ENCODE results near the gene PFKFB1.

Gene PFKFB1

DNA sequence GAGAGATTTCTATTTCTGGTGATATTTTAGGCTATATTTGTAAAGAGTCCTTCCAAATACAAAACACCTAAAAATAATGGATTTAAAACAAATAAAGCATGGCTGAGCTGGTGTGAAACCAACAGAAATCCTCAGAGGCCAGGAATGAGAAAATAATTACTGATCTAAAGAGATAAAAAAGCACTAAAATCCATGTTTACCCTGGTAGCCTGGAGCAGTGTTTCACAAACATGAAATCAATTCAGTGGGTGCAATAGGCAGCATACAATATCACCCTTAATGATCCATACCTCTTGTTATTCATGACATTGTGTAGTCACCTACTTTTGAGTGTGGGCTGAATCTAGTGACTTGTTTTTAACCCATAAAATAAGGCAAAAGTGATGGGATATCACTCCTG is 14.6 kb downstream of the PFKFB1 start:
- TF ChIP-seq CTCF (IDR thresholded peaks at IDR 0.05; ENCODE audit: low read depth, low read length) (no peak), MYC (IDR thresholded peaks at IDR 0.05; ENCODE audit: low read depth, low read length) (no peak), POLR2A (IDR thresholded peaks at IDR 0.05; ENCODE audit: extremely low read depth, insufficient read length) (no peak)
- TF ChIP-seq, protein P1, sequence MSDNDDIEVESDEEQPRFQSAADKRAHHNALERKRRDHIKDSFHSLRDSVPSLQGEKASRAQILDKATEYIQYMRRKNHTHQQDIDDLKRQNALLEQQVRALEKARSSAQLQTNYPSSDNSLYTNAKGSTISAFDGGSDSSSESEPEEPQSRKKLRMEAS (IDR thresholded peaks at IDR 0.05; ENCODE audit: low read depth, low read length): no peak
- H3K4me3 ChIP-seq (ENCODE audit: low read depth, low read length): no peak overlapping the region
- no peak for DNase-seq (ENCODE audit: low read depth)

GRCh38 chrX:54978448-54978847 is 15.5 kb downstream of the PFKFB1 start:
- H3K4me3 ChIP-seq (ENCODE audit: low read depth, low read length): no peak overlapping the region
- TF ChIP-seq MYC (IDR thresholded peaks at IDR 0.05; ENCODE audit: low read depth, low read length) (no peak), POLR2A (IDR thresholded peaks at IDR 0.05; ENCODE audit: extremely low read depth, insufficient read length) (no peak), CTCF (IDR thresholded peaks at IDR 0.05; ENCODE audit: low read depth, low read length) (no peak)
- TF ChIP-seq, protein P1 (IDR thresholded peaks at IDR 0.05; ENCODE audit: low read depth, low read length): no peak

DNA sequence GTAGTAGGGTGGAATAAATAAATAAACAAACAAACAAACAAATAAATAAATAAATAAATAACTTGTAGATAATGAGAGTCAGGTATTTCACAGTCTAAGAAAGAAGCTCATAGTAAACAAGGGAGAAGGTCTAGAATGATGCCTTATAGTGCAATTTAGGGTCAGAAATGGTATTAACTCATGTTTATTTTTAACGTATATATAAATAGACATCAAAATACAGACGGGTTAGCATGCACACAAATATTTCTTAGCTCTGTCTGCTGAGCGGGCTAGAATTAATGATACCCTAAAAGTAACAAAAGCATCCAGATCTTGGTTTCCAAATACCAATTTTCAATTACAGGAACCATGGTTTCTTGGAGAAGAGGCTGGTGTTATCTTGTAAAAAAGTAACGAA is 16.6 kb downstream of the PFKFB1 start:
- TF ChIP-seq, protein P1 (IDR thresholded peaks at IDR 0.05; ENCODE audit: low read depth, low read length): no peak
- no peak for TF ChIP-seq CTCF (IDR thresholded peaks at IDR 0.05; ENCODE audit: low read depth, low read length)
- no peak for TF ChIP-seq MYC (IDR thresholded peaks at IDR 0.05; ENCODE audit: low read depth, low read length)
- TF ChIP-seq POLR2A (IDR thresholded peaks at IDR 0.05; ENCODE audit: extremely low read depth, insufficient read length): no peak
- no peak overlapping the region for H3K4me3 ChIP-seq (ENCODE audit: low read depth, low read length)
- DNase-seq (ENCODE audit: low read depth): no peak

More at GRCh38 chrX:54978448-54978847, 15.5 kb downstream of the PFKFB1 start:
- DNase-seq (ENCODE audit: low read depth): no peak

DNA sequence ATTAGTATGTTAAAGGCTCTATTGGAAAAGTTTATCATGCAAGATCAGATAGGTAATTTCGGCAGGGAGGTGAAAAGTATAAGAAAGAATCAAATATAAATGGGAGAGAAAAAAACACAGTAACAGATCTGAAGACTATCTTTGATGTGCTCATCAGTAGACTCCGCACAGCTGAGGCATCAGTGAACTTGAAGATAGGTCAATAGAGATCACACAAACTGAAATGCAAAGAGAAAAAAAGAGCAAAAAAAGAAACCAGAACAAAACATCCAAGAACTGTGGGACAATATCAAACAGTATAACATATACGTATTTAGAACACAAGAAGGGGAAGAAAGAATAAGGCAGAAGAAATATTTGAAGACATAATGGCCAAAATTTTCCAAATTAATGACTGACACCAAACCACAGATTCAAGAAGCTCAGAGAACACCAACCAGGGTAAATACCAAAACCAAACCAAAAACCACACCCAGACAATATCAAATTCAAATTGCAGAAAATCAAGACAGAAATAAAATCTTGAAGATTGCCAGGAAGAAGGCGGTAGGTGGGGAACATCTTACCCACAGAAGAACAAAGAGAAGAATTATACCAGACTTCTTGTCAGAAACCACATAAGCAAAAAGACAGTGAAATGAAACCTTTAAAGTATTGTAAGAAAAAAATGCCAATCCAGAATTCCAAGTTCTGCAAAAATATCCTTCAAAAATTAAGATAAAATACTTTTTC is 29.1 kb downstream of the PFKFB1 start:
- H3K4me3 ChIP-seq (ENCODE audit: low read depth, low read length): no peak overlapping the region
- no peak for DNase-seq (ENCODE audit: low read depth)
- TF ChIP-seq POLR2A (IDR thresholded peaks at IDR 0.05; ENCODE audit: extremely low read depth, insufficient read length) (no peak), MYC (IDR thresholded peaks at IDR 0.05; ENCODE audit: low read depth, low read length) (no peak), CTCF (IDR thresholded peaks at IDR 0.05; ENCODE audit: low read depth, low read length) (no peak)
- TF ChIP-seq, protein P1 (IDR thresholded peaks at IDR 0.05; ENCODE audit: low read depth, low read length): no peak

- no peak overlapping the region for H3K4me3 ChIP-seq (ENCODE audit: low read depth, low read length)
- no peak for DNase-seq (ENCODE audit: low read depth)
- TF ChIP-seq, protein P1 (IDR thresholded peaks at IDR 0.05; ENCODE audit: low read depth, low read length): no peak
- no peak for TF ChIP-seq CTCF (IDR thresholded peaks at IDR 0.05; ENCODE audit: low read depth, low read length)
- TF ChIP-seq MYC (IDR thresholded peaks at IDR 0.05; ENCODE audit: low read depth, low read length): no peak
- no peak for TF ChIP-seq POLR2A (IDR thresholded peaks at IDR 0.05; ENCODE audit: extremely low read depth, insufficient read length)
These were observed 32.2 kb downstream of the PFKFB1 start for GRCh38 chrX:54961750-54962149.

Measured in NB4 (cell line).